ENCODE measurements around the gene PLEKHG4B.
"Not testable (repeated sequence)": the region's sequence is repeated elsewhere in the genome, so short reads cannot be mapped to it uniquely, and the experiment has no call there.

The PLEKHG4B gene

GRCh38 chr5:191949-192690 is 100.2 kb downstream of the PLEKHG4B start:
- no peak for DNase-seq

DNA sequence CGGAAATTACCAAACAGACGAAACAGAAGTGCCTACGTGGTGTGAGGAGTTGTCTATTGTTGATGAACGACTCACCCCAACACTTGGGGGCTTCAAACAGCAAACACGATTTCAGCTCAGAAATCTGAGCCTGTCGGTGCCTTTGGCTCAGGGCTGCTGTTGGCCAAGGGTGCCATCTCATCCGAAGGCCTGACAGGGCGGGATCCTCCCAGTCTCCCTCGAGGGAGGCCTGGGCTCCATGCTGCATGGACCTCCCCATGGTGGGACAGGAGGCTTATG is 100.7 kb downstream of the PLEKHG4B start:
- no peak for DNase-seq

- DNase-seq, result no peak
Measured at GRCh38 chr5:192970-193831, 101.2 kb downstream of the PLEKHG4B start.

DNA sequence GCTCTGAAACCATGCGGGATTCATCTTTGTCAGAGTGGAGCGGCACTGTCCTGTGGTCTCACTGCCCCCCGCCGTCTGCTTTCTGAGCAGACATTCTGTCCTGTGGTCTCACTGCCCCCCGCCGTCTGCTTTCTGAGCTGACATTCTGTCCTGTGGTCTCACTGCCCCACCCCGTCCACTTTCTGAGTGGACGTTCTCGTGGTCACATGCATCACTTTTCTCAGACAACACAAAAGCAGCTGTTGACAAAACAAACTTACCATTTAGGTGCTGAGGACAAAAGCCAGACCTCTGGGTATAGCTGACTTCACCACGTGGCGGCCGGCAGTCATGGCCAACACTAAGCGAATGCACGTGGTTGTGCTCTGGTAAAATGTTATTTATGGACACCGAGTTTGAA is 102.1 kb downstream of the PLEKHG4B start:
- no peak for DNase-seq

DNA sequence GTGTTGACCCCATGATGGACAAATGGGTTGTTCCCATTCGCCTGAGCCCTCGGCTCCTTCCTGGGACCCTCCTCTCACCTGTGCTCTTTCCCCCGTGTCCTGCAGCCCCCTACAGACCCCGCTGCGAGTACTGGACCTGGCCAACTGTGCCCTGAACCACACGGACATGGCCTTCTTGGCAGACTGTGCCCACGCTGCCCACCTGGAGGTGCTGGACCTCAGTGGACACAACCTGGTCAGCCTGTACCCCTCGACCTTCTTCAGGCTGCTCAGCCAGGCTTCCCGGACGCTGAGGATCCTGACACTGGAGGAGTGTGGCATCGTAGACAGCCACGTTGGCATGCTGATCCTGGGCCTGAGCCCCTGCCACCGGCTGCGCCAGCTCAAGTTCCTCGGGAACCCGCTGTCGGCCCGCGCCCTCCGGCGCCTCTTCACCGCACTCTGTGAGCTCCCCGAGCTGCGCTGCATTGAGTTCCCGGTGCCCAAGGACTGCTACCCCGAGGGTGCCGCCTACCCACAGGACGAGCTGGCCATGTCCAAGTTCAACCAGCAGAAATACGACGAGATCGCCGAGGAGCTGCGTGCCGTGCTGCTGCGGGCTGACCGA is 102.7 kb downstream of the PLEKHG4B start:
- DNase-seq, result no peak

GRCh38 chr5:195401-196160 is 103.6 kb downstream of the PLEKHG4B start:
- DNase-seq, result no peak

DNA sequence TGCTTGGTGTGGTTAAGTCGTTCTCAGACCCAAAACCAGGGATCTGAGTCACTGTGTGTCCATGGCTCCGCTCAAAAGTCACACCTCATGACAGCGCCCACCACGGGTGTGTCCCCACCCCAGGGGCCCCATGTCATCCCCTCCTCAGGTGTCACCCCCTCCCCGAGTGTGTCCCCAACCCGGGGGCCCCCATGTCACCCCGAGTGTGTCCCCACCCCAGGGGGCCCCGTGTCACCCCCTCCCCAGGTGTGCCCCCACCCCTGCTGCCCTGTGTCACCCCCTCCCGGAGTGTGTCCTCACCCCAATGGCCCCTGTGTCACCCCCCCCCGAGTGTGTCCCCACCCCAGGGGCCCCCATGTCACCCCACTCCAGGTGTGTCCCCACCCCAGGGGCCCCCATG is 104.4 kb downstream of the PLEKHG4B start:
- no peak for DNase-seq

DNA sequence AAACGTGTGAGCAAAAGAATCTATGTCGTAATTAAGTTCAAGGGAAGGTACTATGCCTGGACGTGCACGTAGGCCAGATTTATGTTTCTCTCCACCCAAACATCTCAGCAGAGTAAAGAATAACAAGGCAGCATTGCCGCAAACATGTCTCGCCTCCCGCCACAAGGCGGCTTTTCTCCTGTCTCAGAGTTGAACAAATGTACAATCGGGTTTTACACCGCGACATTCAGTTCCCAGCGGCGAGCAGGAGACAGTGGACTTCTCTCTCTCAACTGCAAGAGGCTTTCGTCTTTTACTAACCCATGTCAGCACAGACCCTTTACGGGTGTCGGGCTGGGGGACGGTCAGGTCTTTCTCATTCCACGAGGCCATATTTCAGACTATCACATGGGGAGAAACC is 105.1 kb downstream of the PLEKHG4B start:
- DNase-seq, result not testable (repeated sequence)

DNA sequence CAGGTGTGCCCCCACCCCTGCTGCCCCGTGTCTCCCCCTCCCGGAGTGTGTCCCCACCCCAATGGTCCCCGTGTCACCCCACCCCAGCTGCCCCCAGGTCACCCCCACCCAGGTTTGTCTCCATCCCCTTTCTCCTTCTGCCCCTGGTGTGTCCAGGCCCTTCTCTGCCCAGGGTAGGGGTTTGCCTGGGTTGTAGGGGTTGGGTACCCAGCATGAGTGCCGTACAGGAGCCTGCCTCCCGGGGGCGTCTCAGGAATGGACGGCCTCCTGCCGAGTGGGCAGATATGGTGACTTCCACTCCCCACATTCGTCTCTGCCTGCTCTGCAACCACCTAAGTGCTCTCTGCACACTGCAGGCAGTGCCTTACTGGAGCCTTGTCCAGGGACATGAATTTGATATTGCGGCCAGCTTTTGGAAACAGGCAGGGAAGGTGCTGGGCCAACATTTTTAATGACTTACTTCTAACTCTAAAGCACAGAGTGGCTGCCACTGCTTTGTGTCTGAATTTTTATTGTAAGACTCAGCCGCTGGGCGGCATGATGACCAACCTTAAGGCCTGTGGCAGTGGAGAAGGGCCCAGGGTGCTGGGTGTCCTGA is 106.0 kb downstream of the PLEKHG4B start:
- no peak for DNase-seq

- DNase-seq, result no peak
Measured at GRCh38 chr5:198516-199196, 106.7 kb downstream of the PLEKHG4B start.

DNA sequence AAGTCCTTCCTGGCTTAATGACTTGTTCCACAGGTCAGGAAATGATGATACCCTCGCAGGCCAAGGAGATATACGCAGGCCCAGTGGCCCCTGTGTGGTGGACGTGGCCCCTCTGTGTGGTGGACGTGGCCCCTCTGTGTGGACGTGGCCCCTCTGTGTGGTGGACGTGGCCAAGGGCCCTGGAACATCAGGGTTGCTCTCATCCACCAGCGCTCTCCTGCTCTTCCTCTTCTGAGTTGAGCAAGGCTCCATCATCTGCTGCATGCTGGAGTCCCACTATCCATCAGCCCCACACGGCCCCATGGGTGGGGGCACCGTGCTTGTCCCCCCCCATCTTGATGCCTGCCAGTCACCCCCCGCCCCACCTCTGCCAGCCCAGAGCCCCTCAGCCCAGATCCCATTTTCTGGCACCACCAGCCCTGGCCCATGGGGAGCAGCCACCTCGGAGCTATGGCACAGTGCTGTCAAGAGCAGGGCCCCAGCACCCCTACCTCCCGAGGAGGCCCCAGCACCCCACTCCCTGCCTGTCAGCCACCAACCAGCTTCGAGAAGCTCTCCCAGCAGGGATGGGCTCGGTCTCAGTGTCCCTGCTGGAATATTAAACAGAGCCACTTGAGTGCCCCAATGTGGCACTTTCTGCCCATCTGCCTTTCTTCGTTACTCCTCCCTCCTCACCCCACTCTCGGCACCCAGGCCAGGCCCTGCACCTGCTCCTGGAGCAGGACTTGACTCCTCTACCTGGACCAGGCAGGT is 107.4 kb downstream of the PLEKHG4B start:
- DNase-seq, result no peak

- no peak for DNase-seq
Measured at GRCh38 chr5:199950-200645, 108.1 kb downstream of the PLEKHG4B start.

GRCh38 chr5:200985-201384 is 109.0 kb downstream of the PLEKHG4B start:
- DNase-seq, result no peak

GRCh38 chr5:201672-202071 is 109.7 kb downstream of the PLEKHG4B start:
- DNase-seq, result no peak

GRCh38 chr5:203246-203930 is 111.4 kb downstream of the PLEKHG4B start:
- no peak for DNase-seq

DNA sequence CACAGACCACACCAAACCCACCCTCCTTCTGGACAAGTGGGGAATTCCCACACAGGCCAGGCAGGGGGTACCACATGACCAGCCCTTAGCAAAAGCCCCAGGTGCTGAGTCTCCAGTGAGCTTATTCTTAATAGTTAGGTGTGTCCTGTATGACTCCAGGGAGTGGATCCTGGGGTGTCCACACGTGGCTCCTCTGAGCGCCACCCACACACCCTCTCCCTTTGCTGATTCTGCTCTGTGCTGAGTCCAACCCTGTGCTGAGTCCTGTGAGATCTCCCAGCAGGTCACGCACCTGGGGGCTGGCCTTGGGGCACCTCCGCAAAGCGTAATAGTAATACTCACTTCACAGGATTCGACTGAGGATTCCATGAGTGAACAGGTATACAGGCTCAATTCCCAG is 112.0 kb downstream of the PLEKHG4B start:
- no peak for DNase-seq

DNA sequence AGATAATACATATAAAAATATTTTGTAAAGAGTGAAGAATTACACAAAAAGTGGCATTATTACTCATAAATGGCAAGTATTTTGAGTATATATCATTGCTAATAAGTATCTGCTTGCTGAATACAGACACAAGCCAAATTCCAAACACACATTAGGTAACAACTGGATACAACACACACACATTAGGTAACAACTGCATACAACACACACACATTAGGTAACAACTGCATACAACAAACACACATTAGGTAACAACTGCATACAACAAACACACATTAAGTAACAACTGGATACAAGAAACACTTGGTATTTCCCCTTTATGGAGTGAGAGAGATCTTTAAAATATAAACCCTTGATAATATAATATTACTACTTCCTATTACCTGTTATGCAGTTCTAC is 112.5 kb downstream of the PLEKHG4B start:
- DNase-seq, result no peak

DNA sequence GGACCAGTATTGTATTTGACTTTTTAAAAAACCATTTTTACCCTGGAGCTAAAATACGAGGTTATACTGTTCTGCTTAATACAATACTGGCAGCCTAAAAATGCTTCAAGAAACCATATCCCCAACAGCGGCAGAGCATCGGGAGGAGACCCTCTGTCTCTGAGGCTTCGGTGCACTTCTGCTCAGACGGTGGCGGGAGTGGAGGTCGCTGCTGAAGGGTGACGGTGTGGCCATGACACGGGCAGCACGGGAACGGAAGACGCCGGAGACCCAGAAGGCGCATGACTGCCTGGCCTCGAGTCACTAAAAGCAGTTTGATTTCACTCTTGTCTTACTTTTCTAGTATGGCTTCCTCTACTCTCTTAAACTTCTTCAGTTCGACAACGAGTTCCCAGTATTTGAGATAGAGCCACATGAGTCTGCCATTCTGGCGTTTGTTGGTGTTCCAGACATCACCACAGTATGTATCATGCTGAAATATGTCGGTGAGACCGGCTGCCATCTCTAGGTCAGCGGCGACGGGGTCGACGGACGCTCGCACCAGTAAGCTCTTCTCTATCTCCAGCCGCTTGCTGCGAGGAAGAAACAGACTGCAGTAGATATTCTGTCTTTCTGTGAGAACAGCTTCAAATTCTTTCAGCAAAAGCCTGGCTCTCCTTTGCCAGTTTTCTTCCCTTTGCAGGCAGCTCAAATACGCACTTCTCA is 113.2 kb downstream of the PLEKHG4B start:
- DNase-seq, result no peak

- DNase-seq, result no peak
Measured at GRCh38 chr5:206406-206805, 114.4 kb downstream of the PLEKHG4B start.
